Activated CD4-positive, alpha-beta T cell treated with anti-CD3 and anti-CD28 coated beads for 4 hours (primary cell): ENCODE results near the gene C2CD2.
"Not testable (repeated sequence)": the region's sequence is repeated elsewhere in the genome, so short reads cannot be mapped to it uniquely, and the experiment has no call there.

Experiments
- DNase-seq, 2 donors: peaks; one replicate each; pipeline ENCODE4 v3.0.0-alpha.2; 2020

C2CD2 gene

DNA sequence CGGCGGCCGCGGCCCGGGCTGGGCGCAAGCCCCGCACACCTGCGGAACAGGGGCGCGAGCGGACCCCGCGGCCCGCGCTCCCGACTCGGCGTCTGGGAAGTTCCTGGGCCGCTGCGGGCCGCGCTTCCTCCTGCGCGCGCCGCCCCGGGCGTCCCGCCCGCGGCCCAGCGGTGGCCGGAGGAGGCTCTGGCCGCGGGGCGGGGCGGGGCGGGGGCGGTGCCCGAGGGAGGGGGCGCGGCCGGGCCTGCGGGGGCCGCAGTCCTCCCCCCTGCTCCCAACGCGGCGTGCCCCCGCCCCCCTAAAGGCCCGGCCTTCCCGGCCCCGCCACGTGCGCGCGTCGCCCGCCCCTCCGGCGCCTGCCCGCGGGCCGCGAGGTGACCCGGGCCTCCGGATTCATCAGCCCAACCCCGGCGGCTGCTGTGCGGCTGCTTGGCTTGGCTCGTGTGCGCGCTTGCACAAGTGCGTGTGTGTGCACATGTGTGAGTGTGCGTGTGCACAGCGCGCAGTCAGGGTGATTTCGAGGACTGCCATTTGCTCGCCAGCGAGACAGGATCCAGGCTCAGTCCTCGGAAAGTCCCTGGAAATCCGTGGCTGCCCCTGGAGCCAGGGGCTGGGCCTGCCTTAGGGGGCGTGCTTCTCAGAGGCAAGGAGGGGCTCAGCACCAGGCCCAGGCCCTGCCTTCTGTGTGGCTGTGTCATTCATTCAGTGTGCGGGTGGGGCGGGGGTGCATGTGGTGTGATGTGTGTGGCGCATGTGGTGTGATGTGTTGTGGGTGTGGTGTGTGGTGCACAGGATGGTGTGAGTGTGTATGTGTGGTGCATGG, at the start of gene C2CD2:
C2CD2 (minus strand) TSS at position 188 of the 823 bp plus-strand sequence. CDS start 370 bp downstream, outside the sequence.
- peak in 1 of 2 donors; percentile 23 for DNase-seq

DNA sequence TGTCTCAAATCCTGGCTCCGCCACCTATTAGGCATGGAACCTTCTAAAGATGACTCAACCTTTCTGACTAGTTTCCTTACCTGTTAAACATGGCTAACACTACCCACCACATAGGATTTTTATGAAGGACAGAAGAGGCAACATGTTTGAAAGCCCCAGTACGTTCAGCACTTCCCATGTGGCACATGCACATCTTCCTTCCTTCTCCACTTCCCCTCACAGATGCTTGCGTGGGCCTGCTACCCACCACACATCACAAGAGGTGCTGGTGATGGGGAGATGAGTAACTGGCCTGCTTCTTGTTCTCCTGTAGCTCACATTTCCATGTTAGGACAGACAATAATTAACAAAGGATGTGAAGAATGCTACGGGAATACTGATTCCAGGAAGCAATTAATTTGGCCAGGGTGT, 49.2 kb upstream of the C2CD2 start:
- DNase-seq = peak; percentile 23 to 46

DNA sequence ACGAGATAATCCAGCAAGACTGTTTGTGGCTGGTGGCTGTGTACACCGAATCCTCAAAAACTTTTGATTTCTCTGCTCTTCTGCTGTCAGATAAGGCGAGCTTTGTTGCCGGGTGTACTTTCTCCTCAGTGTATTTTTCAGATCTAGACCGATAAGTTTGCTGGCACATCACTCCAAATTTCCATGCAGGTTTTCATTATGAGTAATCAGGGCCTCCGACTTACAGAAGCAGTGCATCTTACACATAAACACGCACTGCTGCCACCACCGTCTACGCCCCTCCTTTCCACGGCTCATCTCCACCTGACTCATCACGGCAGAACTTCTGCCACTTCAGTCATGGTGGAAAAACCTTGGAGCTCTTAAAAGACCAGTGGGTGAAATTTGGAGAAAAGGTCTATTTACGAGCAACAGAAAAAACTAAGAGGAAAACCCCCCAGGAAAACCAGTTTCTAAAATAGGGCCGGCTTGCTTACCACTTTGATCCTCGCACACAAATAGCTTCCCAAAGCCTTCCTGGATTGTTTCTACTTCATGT, 48.7 kb upstream of the C2CD2 start:
- DNase-seq = peak; percentile 74 to 80

DNA sequence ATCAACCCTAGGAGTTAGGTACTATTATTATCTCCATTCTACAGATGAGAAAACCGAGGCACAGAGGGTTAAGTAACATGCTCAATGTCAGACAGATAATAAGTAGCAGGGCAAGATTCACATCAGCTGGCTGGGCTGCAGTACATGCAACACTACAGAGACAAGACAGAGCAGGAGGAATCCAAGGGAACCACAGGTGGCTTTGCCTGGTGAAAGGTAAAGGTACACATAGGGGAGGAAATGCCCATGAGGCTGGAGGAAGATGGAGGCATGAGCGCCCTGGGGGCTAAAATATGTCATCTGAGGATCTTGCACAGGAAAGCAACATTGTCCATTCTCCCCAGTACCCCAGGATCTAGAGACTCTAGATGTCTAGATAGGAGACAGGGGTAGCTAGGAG, 48.0 kb upstream of the C2CD2 start:
- no peak for DNase-seq

DNA sequence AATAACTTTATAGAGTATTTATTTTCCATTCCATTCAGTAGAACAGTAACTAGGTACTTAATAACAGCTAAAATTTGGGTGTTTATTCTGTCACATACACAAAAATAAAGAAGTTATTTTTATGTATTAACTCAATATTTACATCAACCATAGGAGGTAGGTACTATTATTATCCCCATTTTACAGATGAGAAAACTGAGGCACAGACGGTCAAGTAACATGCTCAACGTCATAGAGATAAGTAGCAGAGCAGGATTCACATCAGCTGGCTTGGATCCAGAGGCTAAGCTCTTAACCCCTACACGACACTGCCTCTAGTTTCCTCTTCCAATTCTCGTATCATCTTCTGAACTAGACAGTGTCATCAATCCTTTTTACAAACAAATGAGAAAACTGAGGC, 47.1 kb upstream of the C2CD2 start:
- DNase-seq = no peak

DNA sequence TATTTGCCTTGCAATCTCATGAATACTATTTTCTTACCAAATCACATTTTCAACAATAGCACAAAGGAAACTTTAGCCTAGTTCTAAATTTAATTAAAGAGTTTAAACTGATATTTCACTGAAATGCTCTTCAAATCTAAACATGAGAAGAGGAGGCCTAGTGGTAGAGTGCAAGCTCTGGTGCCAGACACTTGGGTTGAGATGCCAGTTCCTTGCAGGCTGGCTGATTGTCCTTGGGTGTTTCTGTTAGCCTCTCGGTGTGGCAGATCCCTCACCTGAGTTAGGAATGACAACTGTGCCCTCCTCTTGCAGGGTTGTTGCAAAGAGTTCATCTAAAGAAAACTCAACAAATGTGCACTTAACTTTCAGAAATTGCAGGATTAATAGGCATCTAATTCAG, 43.8 kb upstream of the C2CD2 start:
- DNase-seq = no peak

DNA sequence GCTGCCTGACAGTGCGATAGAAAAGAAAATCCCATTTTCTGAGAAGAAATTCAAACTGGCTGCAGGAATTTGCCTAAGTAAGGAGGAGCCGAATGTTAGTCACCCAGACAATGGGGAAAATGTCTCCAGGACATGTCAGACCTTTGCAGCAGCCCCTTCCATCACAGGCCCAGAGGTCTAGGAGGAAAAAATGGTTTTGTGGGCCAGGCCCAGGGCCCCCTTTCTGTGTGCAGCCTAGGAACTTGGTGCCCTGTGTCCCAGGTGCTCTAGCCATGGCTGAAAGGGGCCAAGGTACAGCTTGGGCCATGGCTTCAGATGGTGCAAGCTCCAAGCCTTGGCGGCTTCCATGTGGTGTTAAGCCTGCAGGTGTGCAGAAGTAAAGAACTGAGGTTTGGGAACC, 41.8 kb upstream of the C2CD2 start:
- DNase-seq = no peak

DNA sequence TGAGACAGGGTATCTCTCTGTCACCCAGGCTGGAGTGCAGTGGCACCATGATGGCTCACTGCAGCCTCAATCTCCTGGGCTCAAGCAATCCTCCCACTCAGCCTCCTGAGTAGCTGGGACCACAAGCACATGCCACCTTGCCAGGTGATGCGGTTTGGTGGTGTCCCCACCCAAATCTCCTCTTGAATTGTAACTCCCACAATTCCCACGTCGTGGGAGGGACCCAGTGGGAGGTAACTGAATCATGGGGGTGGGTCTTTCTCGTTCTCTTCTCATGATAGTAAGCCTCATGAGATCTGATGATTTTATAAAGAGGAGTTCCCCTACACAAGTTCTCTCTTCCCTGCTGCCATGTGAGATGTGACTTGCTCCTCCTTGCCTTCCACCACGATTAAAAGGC, 40.8 kb upstream of the C2CD2 start:
- DNase-seq = not testable (repeated sequence)

DNA sequence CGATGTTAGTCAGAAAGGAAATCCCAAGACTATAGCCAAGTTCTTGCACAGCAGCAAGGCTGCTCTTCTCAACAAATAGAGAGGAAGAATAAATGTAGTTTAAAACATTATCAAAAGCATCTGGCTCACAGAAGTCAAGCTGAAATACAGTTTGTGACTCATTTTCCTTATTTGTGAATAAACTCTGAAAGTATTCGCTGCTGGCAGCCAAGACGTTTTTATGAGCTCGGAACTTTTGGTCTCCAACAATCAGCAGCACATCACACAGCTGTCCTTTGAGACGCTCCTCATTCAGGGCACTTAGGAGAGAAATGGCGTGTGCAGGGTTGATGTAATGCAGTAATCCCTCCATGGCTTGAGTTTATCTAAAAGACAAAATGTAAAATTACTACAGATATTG, 39.9 kb upstream of the C2CD2 start:
- no peak for DNase-seq

DNA sequence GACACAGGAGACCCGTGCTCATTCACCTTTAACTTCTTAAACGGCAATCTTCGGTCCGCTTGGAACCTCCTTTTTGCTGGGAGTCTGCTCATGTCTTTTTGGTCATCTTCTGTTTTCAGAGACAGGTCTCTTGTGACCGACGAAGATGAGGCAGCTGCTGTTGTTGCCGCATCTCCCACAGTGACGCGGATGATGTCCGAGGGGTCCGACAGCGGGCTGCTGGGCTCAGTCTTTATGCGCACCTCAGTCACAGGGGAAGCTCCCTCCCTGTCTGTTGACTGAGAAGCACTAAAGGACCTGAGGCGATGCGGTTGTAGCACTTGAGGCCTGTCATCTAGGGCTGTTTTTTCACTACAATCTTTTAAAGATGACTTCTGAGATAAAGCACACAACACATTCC, 38.8 kb upstream of the C2CD2 start:
- DNase-seq = no peak

DNA sequence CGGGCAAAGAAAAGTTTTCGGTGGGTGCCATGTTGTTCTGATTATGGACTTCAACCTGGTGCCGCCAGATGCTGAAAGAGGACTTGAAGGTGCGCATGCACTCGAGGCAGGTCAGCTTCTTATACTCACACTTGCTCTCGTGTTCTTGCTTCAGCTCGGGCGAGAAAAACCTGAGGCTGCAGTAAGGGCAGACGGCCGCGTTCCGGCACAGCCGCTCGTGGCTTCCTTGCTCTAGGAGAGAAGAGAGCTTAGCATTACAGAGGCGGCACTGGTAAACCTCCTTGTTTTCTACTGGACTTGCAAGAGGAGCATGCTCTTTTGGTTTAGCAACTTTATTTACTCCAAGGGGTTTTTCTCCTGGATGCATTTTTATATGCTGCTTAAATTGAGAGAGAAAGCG, 37.8 kb upstream of the C2CD2 start:
- no peak for DNase-seq

DNA sequence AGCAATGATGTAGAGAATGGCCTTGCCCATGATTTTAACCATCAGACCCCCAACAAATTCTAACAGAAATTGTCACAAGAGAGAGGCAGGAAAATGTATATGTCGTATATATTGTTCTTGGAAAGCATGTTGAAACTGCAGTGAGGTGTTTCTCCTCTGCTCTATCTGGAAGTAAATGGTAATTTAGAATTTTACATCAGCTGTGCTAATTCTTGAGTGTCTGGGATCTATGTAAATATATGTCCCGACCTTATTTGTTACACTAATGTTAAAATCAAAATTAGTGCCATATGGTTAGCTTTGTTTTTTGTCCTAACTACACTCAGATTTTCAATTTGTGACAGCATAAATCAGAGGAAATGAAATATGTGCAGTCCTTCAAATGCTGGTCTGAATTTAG, 35.9 kb upstream of the C2CD2 start:
- DNase-seq = no peak

DNA sequence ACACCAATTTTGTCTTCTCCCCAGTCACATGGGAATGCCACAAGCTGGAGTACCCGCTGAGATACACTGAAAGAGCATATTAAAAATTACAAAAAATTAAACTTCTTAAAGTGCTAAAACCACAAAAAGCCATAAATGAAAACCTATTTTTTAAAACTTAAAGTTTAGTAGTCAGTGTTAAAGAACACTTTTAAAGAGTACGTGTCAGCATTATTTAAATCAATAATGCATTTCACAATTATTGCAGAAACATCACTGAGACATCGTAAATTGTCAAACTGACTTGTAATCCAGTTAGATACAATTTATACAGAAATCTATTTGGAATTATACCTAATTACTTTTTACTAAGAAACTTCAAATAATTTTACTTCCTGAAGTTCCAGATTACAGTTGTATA, 33.5 kb upstream of the C2CD2 start:
- no peak for DNase-seq

DNA sequence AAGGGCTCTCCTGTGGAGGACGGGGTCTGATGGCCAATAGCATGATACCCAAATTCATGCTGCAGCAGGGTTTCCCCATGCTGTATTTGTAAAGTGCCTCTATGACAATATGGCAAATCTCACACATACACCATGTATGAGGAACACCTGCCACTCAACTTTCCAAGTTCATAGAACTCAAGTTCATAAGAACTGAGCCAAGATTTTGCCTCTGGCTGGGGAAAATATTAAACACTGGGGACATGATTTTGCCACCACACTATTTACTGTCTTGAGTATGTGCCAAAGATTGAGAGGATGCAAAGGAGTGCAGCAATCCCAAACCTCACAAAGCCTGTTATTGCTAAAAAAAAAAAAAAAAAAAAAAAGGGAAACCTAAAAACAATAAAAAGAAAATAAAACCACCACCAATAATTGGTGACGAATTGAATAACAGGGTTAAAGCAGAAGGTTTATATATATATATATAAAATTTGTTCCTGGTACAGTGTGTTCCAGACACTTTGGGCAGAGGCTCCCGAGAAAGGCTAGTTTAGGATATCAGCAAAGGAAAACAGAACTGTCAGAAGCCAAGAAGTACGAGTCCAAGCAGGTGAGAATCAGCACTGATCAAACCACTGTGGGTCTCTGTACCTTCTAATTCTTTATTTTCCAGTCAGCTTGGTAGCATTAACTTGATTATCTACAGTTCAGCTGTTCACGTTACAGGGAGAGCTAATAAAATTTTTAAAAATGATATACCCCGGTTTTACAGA, 32.0 kb upstream of the C2CD2 start:
- no peak for DNase-seq

DNA sequence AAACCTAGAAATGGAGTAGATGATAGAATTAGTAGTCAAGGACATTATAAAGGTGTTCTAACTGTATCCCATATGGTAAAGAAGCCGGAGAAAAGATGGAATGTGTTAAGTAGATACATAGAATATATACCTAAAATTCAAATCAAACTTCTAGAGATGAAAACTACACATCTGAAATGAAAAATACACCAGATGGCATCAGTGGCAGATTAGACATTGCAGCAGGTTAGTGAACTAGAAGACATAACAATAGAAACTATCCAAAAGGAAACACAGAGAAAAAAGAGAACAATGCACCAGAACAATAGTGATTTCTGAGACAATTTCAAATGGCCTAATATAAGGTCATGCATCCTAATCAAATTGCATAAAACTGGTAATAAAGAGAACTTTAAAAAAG, 29.4 kb upstream of the C2CD2 start:
- no peak for DNase-seq

DNA sequence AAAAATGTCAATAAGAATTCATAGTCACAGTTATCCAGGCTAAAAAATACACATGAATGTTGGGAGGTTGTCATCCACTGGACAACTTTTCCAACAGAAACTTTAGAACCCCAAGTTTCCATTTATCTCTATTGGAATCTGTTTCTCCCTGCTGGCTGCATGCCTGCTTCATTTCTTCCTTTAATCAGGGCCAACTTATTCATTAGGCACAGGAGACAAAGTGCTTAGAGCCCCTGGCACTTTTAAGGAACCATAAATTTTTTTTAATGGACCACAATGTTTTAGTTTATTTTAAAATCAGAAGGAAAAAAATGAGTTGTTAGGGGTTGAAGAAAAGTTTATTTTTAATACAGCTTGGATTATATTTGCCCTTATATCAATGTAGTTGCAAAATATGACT, 26.7 kb upstream of the C2CD2 start:
- DNase-seq = no peak

DNA sequence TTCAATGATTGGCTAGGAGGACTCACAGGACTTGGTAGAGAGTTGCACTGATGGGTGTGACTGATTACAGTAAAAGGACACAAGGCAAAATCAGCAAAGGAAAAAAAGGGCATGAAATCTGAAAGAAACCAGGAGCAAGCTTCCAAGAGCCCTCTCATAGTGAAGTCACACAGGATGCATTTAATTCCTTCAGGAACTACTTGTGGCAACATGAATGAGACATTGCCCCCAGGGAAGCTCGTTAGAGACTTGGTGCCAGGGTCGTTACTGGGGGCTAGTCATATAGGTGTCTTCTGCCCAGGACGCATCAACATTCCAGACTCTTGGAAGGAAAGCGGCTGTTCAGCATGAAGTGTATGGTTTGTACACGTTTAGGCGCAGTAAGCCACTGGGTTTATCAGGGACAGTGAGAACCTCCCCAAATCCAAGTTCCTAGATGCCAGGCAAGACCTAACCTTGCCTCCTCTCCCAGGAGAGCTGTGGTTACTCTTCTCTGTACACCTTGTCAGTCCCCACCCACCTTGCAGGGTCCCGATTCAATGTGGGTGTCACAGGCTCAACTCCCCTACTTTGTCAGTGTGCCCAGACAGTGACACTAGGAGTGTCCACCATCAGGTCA, 26.0 kb upstream of the C2CD2 start:
- DNase-seq = no peak

DNA sequence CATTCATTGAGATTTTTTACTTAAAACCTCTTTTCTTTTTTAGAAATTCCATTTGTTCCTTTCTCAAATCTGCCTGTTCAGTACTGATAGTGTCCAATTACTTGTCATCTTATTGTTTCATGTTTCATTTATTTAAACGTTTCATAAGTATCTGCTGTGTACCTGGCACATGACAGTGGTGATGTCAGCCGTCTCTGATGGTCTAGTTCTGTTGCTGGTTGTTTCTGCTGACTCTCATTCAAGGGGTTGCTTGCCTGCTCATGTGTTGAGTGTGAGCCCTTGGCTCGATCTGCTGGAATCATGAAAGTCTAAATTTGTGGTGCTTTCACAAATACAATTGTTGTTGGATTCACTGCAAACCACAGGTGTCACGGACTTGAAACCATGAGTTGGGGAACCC, 25.5 kb upstream of the C2CD2 start:
- DNase-seq = no peak

DNA sequence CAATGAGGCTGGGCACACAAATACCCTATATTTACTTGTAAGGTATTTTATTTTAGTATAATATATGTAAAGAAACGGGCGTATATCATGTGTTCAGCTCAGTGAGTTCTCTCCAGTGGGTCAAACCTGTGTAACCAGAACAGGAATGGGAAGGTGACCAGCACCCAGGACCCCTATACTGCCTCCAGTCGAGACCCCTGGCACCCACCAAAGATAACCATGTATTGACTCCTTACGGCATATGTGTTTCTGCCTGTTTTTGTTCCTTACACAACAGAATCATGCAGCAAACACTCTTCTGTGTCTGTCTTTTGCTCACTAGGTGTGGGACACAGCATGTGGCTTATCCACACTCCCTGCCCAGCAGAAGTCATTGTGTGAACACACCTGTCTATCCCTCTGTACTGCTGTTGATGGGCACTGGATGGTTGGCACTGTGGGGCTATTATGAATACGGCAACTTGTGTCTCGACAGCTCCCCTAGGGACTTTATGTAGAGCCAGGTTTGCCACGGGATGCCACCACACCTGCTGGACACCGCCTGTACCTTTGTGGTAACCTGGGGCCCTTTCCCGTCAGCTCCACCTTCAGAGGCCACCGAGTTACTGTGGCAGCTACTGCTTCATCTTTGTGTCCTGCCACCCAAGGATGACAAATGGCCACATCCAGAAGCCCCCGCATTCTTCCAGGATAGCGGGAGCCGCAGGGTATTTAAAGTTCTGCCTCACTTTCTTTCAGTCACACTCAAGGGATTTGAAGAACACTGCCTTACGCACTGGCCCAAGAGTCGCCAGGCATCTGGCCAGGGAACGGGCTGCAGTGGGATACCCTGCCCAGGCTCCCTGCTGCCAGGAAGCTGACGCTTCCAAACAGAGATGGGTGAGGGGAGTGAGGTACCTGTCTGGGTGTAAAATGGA, 23.5 kb upstream of the C2CD2 start:
- DNase-seq = no peak

DNA sequence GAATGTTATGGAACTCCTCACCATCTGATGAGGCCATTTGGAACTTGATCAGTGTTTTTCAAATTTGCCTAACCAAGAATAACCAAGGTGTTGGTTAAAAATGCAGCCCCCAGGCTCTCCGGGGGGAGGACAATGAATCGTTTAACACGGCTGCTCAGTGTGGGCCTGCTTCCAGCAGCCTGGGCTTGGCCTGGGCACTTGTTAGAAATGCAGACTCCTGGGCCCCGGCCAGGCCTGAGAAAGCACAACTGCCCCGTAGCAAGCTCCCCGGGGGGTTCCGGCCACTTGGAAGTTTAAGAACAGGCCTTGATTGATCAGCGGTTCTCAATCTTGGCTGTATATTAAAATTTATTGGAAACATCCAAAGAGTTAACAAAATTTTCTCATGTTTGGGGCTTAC, 22.8 kb upstream of the C2CD2 start:
- no peak for DNase-seq

DNA sequence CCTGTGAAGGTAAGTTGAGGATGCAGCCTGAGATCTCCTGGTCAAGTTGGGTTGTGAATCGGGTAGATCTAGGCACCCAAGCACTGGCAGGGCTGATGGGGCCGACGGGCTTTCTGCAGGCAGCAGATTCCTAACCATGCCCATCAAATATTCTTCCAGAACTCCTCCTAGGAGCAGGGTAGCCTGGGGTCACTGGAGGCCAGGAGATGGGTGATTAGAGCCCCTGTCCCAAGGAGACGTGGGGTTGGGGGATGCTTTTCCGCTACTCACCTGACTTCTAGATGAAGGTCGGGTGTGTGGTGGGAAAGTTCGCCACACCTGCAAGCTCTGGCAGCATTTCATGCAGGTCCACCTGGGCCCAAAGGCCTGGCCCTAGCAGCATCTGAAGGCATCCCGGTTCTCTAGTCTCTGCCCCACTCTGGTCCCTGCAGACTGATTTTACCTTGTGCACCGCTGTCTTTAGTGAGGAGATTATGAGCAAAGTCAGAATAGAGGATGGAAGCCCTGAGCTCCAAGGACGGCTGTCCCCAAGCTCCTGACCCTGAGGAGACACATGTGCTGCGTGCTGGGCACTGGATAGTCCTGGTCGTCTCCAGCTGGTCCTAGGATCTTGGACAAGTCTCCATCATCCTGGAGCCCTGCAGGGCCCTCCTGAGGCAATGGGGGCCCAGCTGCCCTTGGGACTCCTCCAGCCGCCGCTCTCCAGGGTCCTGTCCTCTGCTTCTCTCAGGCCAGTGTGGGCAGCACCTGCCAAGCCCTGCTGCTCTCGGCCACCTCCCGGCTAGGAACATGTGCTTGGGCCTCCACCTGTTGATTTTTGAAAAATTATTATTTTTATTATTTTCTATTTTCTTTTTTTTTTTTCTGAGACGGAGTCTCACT, 21.8 kb upstream of the C2CD2 start:
- no peak for DNase-seq

DNA sequence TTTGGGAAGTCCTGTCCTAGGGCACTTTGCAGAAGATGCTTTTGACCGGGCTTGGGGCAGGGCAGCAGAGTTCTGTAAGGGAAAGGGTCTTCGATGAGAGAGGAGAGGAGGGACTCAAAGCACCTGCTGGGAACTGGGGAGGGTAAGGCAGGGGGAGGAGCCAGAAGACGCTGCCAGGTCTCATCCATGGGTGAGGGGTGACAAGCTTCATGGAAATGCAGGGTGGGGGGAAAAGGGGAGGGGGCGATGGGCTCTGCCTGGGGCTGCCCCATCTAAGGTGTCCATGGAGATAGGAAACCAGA, 20.9 kb upstream of the C2CD2 start:
- DNase-seq = no peak
